ENCODE measurements around the gene TTC3. TPM values are rescaled to one million over a fixed set of nuclear protein-coding genes. Genes with fewer than 3 reads are reported as not detected.

Gene TTC3
- total and polyA plus RNA-seq, 2 of the 13 experiments (the other 11 are each of a cell fraction or from before 2014, with no cell fraction given) = 55.7 to 108 TPM

- no peak for TF ChIP-seq NR2F1 (CRISPR knock-in tag; IDR thresholded peaks at IDR 0.05)
- peak; percentile 34; the same call in 1 of the 2 replicates for TF ChIP-seq DPF2 (CRISPR knock-in tag; IDR thresholded peaks at IDR 0.05; ENCODE audit: borderline replicate concordance, low read depth)
- TF ChIP-seq RFXAP (CRISPR knock-in tag; IDR thresholded peaks at IDR 0.05; ENCODE audit: borderline replicate concordance) = no peak
- TF ChIP-seq ZNF260 (CRISPR knock-in tag; IDR thresholded peaks at IDR 0.05; ENCODE audit: borderline replicate concordance, low read depth) = no peak
- TF ChIP-seq TCF7L2 (IDR thresholded peaks at IDR 0.05; ENCODE audit: low read depth, low read length) = no peak
- TF ChIP-seq FIP1L1 (IDR thresholded peaks at IDR 0.05; ENCODE audit: borderline replicate concordance, insufficient read depth, low read depth, low read length) = no peak
- TF ChIP-seq THAP8 (CRISPR knock-in tag; IDR thresholded peaks at IDR 0.05; ENCODE audit: borderline replicate concordance) = no peak
- TF ChIP-seq NFYC (CRISPR knock-in tag; IDR thresholded peaks at IDR 0.05) = no peak
- TF ChIP-seq ZFP1 (CRISPR knock-in tag; IDR thresholded peaks at IDR 0.05) = no peak
- no peak for TF ChIP-seq SOX6 (IDR thresholded peaks at IDR 0.05)
- TF ChIP-seq SOX6 (CRISPR knock-in tag; IDR thresholded peaks at IDR 0.05) = peak; percentile 64
- no peak for TF ChIP-seq GLI4 (CRISPR knock-in tag; IDR thresholded peaks at IDR 0.05; ENCODE audit: borderline replicate concordance)
- TF ChIP-seq, protein P1, sequence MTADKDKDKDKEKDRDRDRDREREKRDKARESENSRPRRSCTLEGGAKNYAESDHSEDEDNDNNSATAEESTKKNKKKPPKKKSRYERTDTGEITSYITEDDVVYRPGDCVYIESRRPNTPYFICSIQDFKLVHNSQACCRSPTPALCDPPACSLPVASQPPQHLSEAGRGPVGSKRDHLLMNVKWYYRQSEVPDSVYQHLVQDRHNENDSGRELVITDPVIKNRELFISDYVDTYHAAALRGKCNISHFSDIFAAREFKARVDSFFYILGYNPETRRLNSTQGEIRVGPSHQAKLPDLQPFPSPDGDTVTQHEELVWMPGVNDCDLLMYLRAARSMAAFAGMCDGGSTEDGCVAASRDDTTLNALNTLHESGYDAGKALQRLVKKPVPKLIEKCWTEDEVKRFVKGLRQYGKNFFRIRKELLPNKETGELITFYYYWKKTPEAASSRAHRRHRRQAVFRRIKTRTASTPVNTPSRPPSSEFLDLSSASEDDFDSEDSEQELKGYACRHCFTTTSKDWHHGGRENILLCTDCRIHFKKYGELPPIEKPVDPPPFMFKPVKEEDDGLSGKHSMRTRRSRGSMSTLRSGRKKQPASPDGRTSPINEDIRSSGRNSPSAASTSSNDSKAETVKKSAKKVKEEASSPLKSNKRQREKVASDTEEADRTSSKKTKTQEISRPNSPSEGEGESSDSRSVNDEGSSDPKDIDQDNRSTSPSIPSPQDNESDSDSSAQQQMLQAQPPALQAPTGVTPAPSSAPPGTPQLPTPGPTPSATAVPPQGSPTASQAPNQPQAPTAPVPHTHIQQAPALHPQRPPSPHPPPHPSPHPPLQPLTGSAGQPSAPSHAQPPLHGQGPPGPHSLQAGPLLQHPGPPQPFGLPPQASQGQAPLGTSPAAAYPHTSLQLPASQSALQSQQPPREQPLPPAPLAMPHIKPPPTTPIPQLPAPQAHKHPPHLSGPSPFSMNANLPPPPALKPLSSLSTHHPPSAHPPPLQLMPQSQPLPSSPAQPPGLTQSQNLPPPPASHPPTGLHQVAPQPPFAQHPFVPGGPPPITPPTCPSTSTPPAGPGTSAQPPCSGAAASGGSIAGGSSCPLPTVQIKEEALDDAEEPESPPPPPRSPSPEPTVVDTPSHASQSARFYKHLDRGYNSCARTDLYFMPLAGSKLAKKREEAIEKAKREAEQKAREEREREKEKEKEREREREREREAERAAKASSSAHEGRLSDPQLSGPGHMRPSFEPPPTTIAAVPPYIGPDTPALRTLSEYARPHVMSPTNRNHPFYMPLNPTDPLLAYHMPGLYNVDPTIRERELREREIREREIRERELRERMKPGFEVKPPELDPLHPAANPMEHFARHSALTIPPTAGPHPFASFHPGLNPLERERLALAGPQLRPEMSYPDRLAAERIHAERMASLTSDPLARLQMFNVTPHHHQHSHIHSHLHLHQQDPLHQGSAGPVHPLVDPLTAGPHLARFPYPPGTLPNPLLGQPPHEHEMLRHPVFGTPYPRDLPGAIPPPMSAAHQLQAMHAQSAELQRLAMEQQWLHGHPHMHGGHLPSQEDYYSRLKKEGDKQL (CRISPR knock-in tag; IDR thresholded peaks at IDR 0.05; ENCODE audit: low read depth) = no peak
- TF ChIP-seq RNF219 (CRISPR knock-in tag; IDR thresholded peaks at IDR 0.05) = no peak
- TF ChIP-seq ZNF770 (CRISPR knock-in tag; IDR thresholded peaks at IDR 0.05) = no peak
- TF ChIP-seq TAF15 (IDR thresholded peaks at IDR 0.05; ENCODE audit: low read depth, low read length, poor library complexity, severe bottlenecking) = no peak
- TF ChIP-seq, protein P2, sequence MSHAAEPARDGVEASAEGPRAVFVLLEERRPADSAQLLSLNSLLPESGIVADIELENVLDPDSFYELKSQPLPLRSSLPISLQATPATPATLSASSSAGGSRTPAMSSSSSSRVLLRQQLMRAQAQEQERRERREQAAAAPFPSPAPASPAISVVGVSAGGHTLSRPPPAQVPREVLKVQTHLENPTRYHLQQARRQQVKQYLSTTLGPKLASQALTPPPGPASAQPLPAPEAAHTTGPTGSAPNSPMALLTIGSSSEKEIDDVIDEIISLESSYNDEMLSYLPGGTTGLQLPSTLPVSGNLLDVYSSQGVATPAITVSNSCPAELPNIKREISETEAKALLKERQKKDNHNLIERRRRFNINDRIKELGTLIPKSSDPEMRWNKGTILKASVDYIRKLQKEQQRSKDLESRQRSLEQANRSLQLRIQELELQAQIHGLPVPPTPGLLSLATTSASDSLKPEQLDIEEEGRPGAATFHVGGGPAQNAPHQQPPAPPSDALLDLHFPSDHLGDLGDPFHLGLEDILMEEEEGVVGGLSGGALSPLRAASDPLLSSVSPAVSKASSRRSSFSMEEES (CRISPR knock-in tag; IDR thresholded peaks at IDR 0.05) = 0 out of 2 replicates have a peak, but pooled peaks have one; percentile 16
- no peak for TF ChIP-seq KMT2B (CRISPR knock-in tag; IDR thresholded peaks at IDR 0.05)
Measured at GRCh38 chr21:37207441-37208009, 134.5 kb downstream of the TTC3 start (continued).

All from HepG2 (cell line).